Ishikawa (cell line): Measurements from ENCODE around the gene CSPG4.

ENCODE experiments used
- RAD21 ChIP-seq: IDR thresholded peaks from 2 replicates; pipeline ENCODE4 v1.6.1; 2012; ENCODE audit warnings: low read depth
- TCF12 ChIP-seq: IDR thresholded peaks from 2 replicates; pipeline ENCODE4 v1.6.1; 2012; ENCODE audit warnings: low read depth
- TF ChIP-seq, protein P1 (sequence below): IDR thresholded peaks from 2 replicates; pipeline ENCODE4 v1.6.1; 2012; ENCODE audit warnings: low read depth, mild to moderate bottlenecking

DNA sequence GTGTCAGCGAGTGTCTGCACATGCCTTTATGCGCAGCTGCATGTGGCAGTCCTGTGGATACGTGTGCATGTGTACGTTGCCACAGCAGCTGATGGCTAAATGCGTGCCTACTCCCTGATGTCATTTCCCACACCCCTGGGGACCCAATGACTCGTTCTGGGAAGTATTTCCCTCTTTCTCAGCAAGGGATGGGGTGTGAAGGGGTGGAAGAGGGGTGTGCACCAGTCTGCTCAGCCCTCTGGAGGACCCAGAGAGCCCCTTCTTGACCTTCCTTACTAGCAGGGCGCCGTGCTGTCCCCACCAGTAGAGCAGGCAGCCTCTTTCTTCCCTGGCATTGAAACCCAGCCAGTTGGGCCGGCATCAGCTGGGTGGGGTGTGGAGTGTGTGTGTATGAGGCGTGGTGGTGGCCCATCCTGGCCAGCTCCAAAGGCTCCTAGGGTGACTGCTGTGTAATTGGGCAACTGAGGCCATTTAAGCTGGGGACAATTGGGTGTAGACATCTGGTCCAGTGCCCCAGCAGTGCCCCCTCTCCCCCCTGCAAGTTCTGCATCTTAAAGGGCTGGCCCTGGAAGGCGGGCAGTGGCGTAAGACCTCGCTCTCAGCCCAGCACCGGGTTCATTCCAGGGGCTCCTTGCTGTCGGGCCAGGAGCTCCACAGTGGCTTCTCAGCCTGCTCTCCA is 45.7 kb downstream of the CSPG4 start:
- TF ChIP-seq TCF12: peak; percentile 89
- no peak for TF ChIP-seq RAD21
- TF ChIP-seq, protein P1, sequence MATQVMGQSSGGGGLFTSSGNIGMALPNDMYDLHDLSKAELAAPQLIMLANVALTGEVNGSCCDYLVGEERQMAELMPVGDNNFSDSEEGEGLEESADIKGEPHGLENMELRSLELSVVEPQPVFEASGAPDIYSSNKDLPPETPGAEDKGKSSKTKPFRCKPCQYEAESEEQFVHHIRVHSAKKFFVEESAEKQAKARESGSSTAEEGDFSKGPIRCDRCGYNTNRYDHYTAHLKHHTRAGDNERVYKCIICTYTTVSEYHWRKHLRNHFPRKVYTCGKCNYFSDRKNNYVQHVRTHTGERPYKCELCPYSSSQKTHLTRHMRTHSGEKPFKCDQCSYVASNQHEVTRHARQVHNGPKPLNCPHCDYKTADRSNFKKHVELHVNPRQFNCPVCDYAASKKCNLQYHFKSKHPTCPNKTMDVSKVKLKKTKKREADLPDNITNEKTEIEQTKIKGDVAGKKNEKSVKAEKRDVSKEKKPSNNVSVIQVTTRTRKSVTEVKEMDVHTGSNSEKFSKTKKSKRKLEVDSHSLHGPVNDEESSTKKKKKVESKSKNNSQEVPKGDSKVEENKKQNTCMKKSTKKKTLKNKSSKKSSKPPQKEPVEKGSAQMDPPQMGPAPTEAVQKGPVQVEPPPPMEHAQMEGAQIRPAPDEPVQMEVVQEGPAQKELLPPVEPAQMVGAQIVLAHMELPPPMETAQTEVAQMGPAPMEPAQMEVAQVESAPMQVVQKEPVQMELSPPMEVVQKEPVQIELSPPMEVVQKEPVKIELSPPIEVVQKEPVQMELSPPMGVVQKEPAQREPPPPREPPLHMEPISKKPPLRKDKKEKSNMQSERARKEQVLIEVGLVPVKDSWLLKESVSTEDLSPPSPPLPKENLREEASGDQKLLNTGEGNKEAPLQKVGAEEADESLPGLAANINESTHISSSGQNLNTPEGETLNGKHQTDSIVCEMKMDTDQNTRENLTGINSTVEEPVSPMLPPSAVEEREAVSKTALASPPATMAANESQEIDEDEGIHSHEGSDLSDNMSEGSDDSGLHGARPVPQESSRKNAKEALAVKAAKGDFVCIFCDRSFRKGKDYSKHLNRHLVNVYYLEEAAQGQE: no peak
